ENCODE measurements around the gene ANKRD33B. TPM values are rescaled to one million over a fixed set of nuclear protein-coding genes. Genes with fewer than 3 reads are reported as not detected.
"Not testable (repeated sequence)": the region's sequence is repeated elsewhere in the genome, so short reads cannot be mapped to it uniquely, and the experiment has no call there.

Gene ANKRD33B
- total RNA-seq, 4 donors from 2014 or later = 0.57 to 6.5 (median 1.7) TPM

GRCh38 chr5:10634562-10634961 is 70.7 kb downstream of the ANKRD33B start:
- TF ChIP-seq POLR2A (IDR thresholded peaks at IDR 0.05) = no peak
- TF ChIP-seq, protein P1, sequence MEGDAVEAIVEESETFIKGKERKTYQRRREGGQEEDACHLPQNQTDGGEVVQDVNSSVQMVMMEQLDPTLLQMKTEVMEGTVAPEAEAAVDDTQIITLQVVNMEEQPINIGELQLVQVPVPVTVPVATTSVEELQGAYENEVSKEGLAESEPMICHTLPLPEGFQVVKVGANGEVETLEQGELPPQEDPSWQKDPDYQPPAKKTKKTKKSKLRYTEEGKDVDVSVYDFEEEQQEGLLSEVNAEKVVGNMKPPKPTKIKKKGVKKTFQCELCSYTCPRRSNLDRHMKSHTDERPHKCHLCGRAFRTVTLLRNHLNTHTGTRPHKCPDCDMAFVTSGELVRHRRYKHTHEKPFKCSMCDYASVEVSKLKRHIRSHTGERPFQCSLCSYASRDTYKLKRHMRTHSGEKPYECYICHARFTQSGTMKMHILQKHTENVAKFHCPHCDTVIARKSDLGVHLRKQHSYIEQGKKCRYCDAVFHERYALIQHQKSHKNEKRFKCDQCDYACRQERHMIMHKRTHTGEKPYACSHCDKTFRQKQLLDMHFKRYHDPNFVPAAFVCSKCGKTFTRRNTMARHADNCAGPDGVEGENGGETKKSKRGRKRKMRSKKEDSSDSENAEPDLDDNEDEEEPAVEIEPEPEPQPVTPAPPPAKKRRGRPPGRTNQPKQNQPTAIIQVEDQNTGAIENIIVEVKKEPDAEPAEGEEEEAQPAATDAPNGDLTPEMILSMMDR (IDR thresholded peaks at IDR 0.05) = no peak
- intact Hi-C loops (cut with DNase I) = no loop called here
- Histone ChIP-seq H3K4me1 (peaks cover 0 to 33% (median 4%) of the 10 kb centered on the region in 3 donors), H3K27me3 (peaks cover 0 to 10% (median 0%) of the 10 kb centered on the region in 4 donors), H3K27ac (no peak overlapping the region), H3K36me3 (no peaks in the 10 kb centered on the region), H3K9me3 (no peaks in the 10 kb centered on the region), H3K4me3 (no peak overlapping the region)
- 20 to 100% methylated on average over 1 to 2 of the region's 2 CpGs for WGBS, 2 donors
- no peak for DNase-seq

GRCh38 chr5:10635257-10635866 is 71.5 kb downstream of the ANKRD33B start:
- no peak for TF ChIP-seq POLR2A (IDR thresholded peaks at IDR 0.05)
- TF ChIP-seq, protein P1 (IDR thresholded peaks at IDR 0.05) = no peak
- no peak for DNase-seq
- WGBS, 2 donors = 28 to 48% methylated on average over 7 to 9 of the region's 10 CpGs

DNA sequence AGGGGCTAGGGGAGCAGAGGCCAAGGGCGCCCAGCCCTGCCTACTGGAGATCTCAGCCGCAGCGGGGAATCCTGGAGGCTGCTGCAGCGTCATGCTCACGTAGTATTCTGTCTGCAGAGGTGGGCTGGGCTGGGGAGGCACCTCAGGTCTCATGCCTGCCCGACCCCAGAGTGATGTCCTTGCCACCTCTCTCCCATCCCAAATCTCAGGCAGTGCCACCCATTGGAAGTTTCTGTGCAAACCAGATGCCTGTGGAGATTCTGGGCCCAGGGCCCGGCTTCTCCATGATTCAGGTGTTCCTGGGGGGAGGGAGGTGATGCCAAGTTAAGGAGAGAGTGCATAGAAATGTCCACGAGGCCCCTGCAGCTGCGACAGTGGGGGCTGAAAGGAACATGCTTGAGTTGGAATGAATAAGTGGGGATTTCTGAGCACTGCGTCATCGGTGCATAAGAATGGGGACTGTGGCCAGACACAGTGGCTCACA is 72.0 kb downstream of the ANKRD33B start:
- WGBS, 2 donors = 15% methylated on average over 6 to 7 of the region's 11 CpGs
- peaks cover 0 to 10% (median 0%) of the 10 kb centered on the region in 4 donors for H3K27me3 ChIP-seq
- no peaks in the 10 kb centered on the region for H3K9me3 ChIP-seq
- DNase-seq = no peak
- no peak overlapping the region for H3K4me3 ChIP-seq
- H3K36me3 ChIP-seq = no peaks in the 10 kb centered on the region
- TF ChIP-seq POLR2A (IDR thresholded peaks at IDR 0.05) = no peak
- TF ChIP-seq, protein P1 (IDR thresholded peaks at IDR 0.05) = no peak
- H3K27ac ChIP-seq = no peak overlapping the region
- intact Hi-C loops (cut with DNase I) = no loop called here
- peaks cover 0 to 22% (median 4%) of the 10 kb centered on the region in 3 donors for H3K4me1 ChIP-seq

More at GRCh38 chr5:10635257-10635866, 71.5 kb downstream of the ANKRD33B start:
- H3K27me3 ChIP-seq = peaks cover 0 to 10% (median 0%) of the 10 kb centered on the region in 4 donors
- intact Hi-C loops (cut with DNase I) = no loop called here
- H3K27ac ChIP-seq = no peak overlapping the region
- no peaks in the 10 kb centered on the region for H3K9me3 ChIP-seq
- no peaks in the 10 kb centered on the region for H3K36me3 ChIP-seq
- H3K4me3 ChIP-seq = no peak overlapping the region
- peaks cover 0 to 27% (median 4%) of the 10 kb centered on the region in 3 donors for H3K4me1 ChIP-seq

DNA sequence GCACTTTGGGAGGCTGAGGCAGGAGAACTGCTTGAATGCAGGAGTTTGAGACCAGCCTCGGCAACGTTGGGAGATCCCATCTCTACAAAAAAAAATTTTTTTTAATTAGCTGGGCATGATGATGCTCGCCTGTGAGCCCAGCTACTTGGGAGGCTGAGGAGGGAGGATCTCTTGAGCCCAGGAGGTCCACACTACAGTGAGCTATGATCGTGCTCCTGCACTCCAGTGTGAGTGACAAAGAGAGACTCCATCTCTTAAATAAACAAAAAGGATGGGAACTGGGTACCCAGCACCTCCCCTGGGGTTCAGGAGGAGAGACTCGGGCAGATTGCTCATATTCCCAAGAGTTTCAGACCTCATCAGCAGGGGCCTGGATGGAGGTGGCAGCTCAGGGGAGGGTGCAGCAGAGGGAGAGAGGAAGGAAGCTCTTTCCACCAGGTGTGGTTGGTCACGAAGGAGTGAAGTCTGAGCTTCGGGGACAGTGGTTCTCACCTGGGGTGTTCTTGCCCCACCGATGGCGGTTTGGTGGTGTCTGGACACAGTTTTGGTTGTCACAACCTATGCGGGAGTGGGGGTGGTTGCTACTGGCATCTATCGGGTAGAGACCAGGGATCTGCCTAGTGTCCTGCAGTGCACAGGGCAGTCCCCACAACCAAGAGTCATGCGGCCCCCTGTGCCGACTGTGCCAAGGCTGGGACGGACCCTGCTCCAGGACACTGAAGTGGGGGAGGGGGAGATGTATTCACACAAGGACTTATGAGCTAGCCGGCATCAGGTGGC is 72.7 kb downstream of the ANKRD33B start:
- no peak for DNase-seq
- Histone ChIP-seq H3K9me3 (no peaks in the 10 kb centered on the region), H3K36me3 (no peaks in the 10 kb centered on the region), H3K27ac (no peak overlapping the region), H3K4me1 (peaks cover 0 to 22% (median 4%) of the 10 kb centered on the region in 3 donors), H3K27me3 (peaks cover 0 to 10% (median 0%) of the 10 kb centered on the region in 4 donors), H3K4me3 (no peak overlapping the region)
- intact Hi-C loops (cut with DNase I) = no loop called here
- no peak for TF ChIP-seq POLR2A (IDR thresholded peaks at IDR 0.05)
- TF ChIP-seq, protein P1 (IDR thresholded peaks at IDR 0.05) = no peak
- WGBS, 2 donors = 56 to 68% methylated on average over 6 to 11 of the region's 15 CpGs

DNA sequence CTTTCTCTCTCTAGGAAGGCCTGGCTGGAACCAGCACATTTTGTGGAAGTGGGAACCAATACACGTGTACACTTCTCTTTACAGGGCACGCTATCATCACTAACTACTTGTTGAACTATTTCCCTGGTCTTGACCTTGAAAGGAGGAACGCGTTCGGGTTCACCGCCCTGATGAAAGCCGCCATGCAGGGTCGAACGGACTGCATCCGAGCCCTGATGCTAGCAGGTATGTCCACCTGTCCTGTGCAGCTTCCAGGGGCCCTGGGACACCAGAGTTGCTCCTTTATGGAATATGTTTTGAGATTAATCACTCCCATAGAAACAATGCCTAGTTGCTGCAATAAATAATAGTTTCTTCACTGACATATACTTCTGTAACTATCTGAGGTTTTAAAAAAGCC is 74.1 kb downstream of the ANKRD33B start:
- WGBS, 2 donors = 79% methylated on average over 10 of the region's 10 CpGs; no CpG with 5 or more reads in 1 of the 2 donors
- no peak for TF ChIP-seq POLR2A (IDR thresholded peaks at IDR 0.05)
- TF ChIP-seq, protein P1 (IDR thresholded peaks at IDR 0.05) = no peak

DNA sequence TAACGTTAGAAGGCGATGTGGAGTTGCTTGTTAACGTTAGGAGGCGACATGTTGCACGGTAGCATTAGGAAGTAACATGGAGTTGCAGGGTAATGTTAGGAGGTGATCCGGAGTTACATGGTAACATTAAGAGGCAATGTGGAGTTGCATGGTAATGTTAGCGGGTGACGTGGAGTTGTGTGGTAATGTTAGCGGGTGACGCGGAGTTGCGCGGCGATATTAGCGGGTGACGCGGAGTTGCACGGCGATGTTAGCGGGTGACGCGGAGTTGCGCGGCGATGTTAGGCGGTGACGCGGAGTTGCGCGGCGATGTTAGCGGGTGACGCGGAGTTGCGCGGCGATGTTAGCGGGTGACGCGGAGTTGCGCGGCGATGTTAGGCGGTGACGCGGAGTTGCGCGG is 74.9 kb downstream of the ANKRD33B start:
- DNase-seq; intact Hi-C loops (cut with DNase I); H3K27ac ChIP-seq; H3K27me3 ChIP-seq; H3K9me3 ChIP-seq; H3K36me3 ChIP-seq; H3K4me3 ChIP-seq: not testable (repeated sequence)
- WGBS, 2 donors = 73 to 86% methylated on average over 12 to 21 of the region's 48 CpGs
- peaks cover 0 to 12% (median 3%) of the 10 kb centered on the region in 3 donors for H3K4me1 ChIP-seq

More for the DNA sequence above, 74.1 kb downstream of the ANKRD33B start:
- H3K4me3 ChIP-seq = no peak overlapping the region
- no peaks in the 10 kb centered on the region for H3K36me3 ChIP-seq
- DNase-seq = no peak
- H3K27me3 ChIP-seq = peaks cover 0 to 10% (median 0%) of the 10 kb centered on the region in 4 donors
- intact Hi-C loops (cut with DNase I) = no loop called here
- no peaks in the 10 kb centered on the region for H3K9me3 ChIP-seq
- H3K27ac ChIP-seq = no peak overlapping the region
- H3K4me1 ChIP-seq = peaks cover 0 to 17% (median 4%) of the 10 kb centered on the region in 3 donors

Data from esophagus squamous epithelium (tissue), 5 donors.